CD4-positive, alpha-beta T cell treated with Interleukin-4 for 1 hour (primary cell): ENCODE data around the gene ESYT1.

Experiments used
- DNase-seq, 2 donors: peaks; one replicate each; pipeline ENCODE4 v3.0.0-alpha.2; 2020 to 2022

Gene ESYT1

DNA sequence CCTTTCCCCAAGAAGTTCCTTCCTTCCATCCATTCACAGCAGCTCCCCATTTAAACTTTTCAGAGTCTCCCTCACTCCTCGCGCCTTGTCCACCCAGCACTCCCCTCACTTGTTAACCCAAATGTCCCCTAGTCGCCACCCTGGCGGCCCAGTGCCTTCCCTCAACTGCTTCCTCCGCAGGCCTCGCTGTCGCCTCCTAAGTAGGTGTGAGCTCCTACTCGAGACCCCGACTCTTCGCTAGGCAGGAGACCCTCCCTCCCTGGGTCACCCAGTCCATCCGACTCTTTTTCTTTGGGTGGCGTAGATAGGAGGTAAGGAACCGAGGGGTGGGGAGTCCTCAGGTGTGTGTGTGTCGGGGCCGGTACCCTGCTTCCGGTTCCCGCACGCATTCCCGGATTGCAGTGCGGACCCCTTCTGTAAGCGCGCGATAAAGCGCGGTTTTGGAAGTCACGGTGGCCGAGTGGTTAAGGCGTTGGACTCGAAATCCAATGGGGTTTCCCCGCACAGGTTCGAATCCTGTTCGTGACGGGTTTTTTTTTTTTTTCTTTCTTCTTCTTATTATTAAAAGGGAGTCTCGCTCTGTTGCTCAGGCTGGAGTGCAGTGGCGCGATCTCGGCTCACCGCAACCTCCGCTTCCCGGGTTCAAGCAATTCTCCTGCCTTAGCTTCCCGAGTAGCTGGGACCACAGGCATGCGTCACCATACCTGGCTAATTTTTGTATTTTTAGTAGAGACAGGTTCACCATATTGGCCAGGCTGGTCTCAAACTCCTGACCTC, 62.0 kb downstream of the ESYT1 start:
- DNase-seq = peak; percentile 80 to 84

DNA sequence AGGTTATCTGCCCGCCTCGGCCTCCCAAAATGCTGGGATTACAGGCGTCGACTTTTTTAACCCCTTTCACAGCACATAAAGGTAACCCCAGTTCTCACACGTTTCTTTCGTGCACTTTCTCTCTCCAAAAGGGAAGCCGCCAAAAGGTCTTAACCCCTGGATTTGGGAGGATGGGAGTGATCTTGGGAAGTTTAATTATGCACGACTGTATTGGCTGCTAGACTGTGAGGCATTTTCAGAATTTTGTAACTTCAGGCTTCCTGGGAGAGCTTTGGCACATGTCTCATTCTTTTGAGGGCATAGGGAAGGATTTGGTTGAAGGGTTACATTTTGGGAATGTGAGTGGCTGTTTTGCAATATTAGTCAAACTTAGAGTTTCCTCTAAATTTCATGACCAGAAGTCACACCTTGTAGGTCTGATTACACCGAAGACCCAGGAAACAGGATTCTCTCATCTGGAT, 62.7 kb downstream of the ESYT1 start:
- no peak for DNase-seq

DNA sequence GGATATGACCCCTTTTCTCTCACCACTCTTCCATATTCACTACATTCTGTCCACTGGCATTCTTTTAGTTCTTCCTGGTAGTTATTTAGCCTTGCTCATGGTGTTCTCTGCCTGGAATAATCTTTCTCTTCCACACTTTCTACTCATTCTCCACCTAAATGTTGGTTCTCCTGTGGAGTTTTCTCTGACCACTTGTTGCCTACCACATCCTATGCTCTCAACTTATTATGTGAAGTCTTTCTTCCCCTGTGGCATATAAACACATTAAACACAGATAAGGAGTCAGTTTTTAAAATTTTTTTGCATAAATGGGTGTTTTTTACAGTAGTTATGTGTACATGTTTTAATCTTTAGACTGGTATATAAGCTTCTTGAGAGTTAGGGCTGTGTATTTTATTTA, 64.5 kb downstream of the ESYT1 start:
- no peak for DNase-seq

GRCh38 chr12:56193025-56193578, 65.0 kb downstream of the ESYT1 start:
- DNase-seq = peak; percentile 76 to 85
